DND-41 (cell line): ENCODE results near the gene DACH1.
"Not testable (repeated sequence)": the region's sequence is repeated elsewhere in the genome, so short reads cannot be mapped to it uniquely, and the experiment has no call there.

Experiments used
- ATAC-seq: fragments of 200-7000 bp; cut with Tn5 transposase; 3 replicates; pipeline ENCODE4 v1.9.1; 2021; ENCODE audit warnings: low read depth; ENCODE audit not compliant: insufficient read depth
- DNase-seq: peaks from one replicate; pipeline ENCODE4 v3.0.0-alpha.2; 2020
- H2AFZ ChIP-seq: 2 replicates; pipeline ENCODE4 v1.6.0; 2012; ENCODE audit warnings: low read depth, low read length
- H3K27ac ChIP-seq: 2 replicates; pipeline ENCODE4 v1.5.1; 2012; ENCODE audit warnings: low read length, inconsistent platforms
- H3K27me3 ChIP-seq: fragments of 200-600 bp; sonication (generic); 2 replicates; pipeline ENCODE4 v1.6.0; 2012; ENCODE audit warnings: low read length, mild to moderate bottlenecking, inconsistent platforms; ENCODE audit not compliant: insufficient read depth, poor library complexity
- H3K36me3 ChIP-seq: 2 replicates; pipeline ENCODE4 v1.5.1; 2012; ENCODE audit warnings: low read length, inconsistent platforms; ENCODE audit not compliant: insufficient read depth
- H3K4me1 ChIP-seq: 2 replicates; pipeline ENCODE4 v1.5.1; 2012; ENCODE audit warnings: mild to moderate bottlenecking, low read length; ENCODE audit not compliant: insufficient read depth
- H3K4me2 ChIP-seq: 2 replicates; pipeline ENCODE4 v1.6.0; 2012; ENCODE audit warnings: mild to moderate bottlenecking, moderate library complexity, low read length, inconsistent platforms; ENCODE audit not compliant: insufficient read depth
- H3K4me3 ChIP-seq, 2 experiments: fragments of 200-600 bp in 1 of 2; shearing (Covaris generic) in 1 of 2; 2 replicates each; pipeline ENCODE4 v1.5.1; 2012 to 2016; ENCODE audit warnings: inconsistent platforms in 2 of 2, low read length in 2 of 2, mild to moderate bottlenecking in 2 of 2, low read depth in 1 of 2, moderate library complexity in 1 of 2
- H3K79me2 ChIP-seq: 2 replicates; pipeline ENCODE4 v1.6.0; 2012; ENCODE audit warnings: low read length, inconsistent platforms; ENCODE audit not compliant: insufficient read depth
- H3K9ac ChIP-seq: 2 replicates; pipeline ENCODE4 v1.6.0; 2012; ENCODE audit warnings: low read depth, mild to moderate bottlenecking, inconsistent platforms, low read length, moderate library complexity
- H3K9me3 ChIP-seq: 2 replicates; pipeline ENCODE4 v1.5.1; 2012; ENCODE audit warnings: low read length, moderate library complexity, mild to moderate bottlenecking, inconsistent platforms; ENCODE audit not compliant: insufficient read depth, severe bottlenecking
- H4K20me1 ChIP-seq: 2 replicates; pipeline ENCODE4 v1.6.0; 2012; ENCODE audit warnings: low read length; ENCODE audit not compliant: insufficient read depth
- EZH2 ChIP-seq: IDR thresholded peaks from 3 replicates; pipeline ENCODE4 v1.6.1; 2012; ENCODE audit warnings: borderline replicate concordance, low read depth, mild to moderate bottlenecking, moderate library complexity, low read length, inconsistent platforms; ENCODE audit not compliant: severe bottlenecking
- TF ChIP-seq, protein P1 (sequence below): IDR thresholded peaks from 2 replicates; pipeline ENCODE4 v1.5.1; 2012; ENCODE audit warnings: borderline replicate concordance, low read length, moderate library complexity, mild to moderate bottlenecking; ENCODE audit not compliant: poor library complexity, severe bottlenecking; ENCODE audit errors: extremely low read depth

The DACH1 gene

DNA sequence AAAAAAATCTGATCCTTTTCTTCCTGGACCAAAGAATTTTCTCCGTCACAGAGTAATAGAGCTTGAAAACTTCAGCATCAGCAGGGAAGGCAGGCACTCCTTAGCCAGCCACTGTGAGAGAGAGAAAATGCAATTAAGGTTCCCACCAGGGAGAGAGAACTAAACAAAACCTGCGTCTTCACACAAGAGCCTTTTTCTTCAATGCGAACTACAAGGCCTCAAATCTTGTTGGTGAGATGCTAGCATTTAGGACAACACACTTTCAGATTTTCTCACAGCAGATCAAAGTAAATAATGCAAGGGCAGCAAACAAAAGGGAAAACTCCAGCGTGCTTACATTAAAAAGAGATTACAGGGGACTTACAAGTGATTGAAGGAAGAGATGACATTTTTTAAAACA is 80.1 kb downstream of the DACH1 start:
- no peaks in the 10 kb centered on the region for H3K27me3 ChIP-seq
- H3K9ac ChIP-seq = no peak overlapping the region
- TF ChIP-seq, protein P1, sequence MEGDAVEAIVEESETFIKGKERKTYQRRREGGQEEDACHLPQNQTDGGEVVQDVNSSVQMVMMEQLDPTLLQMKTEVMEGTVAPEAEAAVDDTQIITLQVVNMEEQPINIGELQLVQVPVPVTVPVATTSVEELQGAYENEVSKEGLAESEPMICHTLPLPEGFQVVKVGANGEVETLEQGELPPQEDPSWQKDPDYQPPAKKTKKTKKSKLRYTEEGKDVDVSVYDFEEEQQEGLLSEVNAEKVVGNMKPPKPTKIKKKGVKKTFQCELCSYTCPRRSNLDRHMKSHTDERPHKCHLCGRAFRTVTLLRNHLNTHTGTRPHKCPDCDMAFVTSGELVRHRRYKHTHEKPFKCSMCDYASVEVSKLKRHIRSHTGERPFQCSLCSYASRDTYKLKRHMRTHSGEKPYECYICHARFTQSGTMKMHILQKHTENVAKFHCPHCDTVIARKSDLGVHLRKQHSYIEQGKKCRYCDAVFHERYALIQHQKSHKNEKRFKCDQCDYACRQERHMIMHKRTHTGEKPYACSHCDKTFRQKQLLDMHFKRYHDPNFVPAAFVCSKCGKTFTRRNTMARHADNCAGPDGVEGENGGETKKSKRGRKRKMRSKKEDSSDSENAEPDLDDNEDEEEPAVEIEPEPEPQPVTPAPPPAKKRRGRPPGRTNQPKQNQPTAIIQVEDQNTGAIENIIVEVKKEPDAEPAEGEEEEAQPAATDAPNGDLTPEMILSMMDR = no peak
- no peak for TF ChIP-seq EZH2
- no peak overlapping the region for H3K4me2 ChIP-seq
- no peaks in the 10 kb centered on the region for H3K36me3 ChIP-seq
- no peak overlapping the region for H3K27ac ChIP-seq
- no peaks in the 10 kb centered on the region for H3K4me1 ChIP-seq
- H4K20me1 ChIP-seq = no peaks in the 10 kb centered on the region
- DNase-seq = no peak
- no peak overlapping the region for H3K4me3 ChIP-seq
- no peak overlapping the region for H2AFZ ChIP-seq
- H3K9me3 ChIP-seq = no peaks in the 10 kb centered on the region
- no peak for ATAC-seq
- H3K79me2 ChIP-seq = no peaks in the 10 kb centered on the region

DNA sequence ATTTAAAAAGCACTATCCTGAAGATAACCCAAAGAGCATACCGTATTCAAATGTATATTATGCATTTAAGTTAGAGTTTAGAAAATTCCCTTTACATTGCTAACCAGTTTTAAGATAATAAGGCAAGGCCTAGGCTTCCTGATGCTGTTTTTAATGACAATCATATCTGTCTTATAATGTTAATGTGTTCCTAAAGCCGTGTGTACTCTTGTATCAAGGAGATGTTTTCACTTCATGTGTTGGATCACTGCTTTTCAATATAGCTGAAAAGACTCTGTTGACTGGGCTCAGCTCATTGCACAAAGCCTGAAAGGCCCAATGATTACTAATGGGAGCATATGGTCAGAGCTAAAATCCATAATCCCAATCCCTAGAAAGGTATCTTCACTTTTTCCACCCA is 81.6 kb downstream of the DACH1 start:
- TF ChIP-seq EZH2 = no peak
- TF ChIP-seq, protein P1 = no peak
- no peak for DNase-seq
- Histone ChIP-seq H3K27me3 (no peaks in the 10 kb centered on the region), H3K9ac (no peak overlapping the region), H3K4me1 (no peaks in the 10 kb centered on the region), H3K79me2 (no peaks in the 10 kb centered on the region), H2AFZ (no peak overlapping the region), H3K9me3 (no peaks in the 10 kb centered on the region), H3K36me3 (no peaks in the 10 kb centered on the region), H3K27ac (no peak overlapping the region), H3K4me3 (no peak overlapping the region), H3K4me2 (no peak overlapping the region), H4K20me1 (no peaks in the 10 kb centered on the region)
- no peak for ATAC-seq

DNA sequence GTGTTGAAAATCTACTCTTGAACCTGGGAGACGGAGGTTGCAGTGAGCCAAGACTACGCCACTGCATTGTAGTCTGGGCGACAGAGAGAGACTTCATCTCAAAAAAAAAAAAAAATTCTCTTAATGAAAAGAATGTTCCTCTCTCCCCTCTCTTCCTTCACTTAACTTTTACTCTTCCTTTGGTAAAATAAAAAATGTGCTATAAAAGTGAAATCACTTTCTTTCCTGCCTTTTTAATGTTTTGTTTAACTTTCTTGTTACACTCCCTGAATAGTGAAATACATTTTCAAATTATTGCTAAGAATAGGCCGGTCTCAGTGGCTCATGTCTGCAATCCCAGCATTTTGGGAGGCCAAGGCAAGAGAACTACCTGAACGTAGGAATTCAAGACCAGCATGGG is 86.5 kb downstream of the DACH1 start:
- no peaks in the 10 kb centered on the region for H4K20me1 ChIP-seq
- no peak overlapping the region for H3K4me3 ChIP-seq
- H3K79me2 ChIP-seq = no peaks in the 10 kb centered on the region
- H3K4me2 ChIP-seq = no peak overlapping the region
- H3K27me3 ChIP-seq = no peaks in the 10 kb centered on the region
- H3K27ac ChIP-seq = no peak overlapping the region
- no peaks in the 10 kb centered on the region for H3K4me1 ChIP-seq
- no peaks in the 10 kb centered on the region for H3K9me3 ChIP-seq
- DNase-seq (no peak), ATAC-seq (no peak)
- H3K36me3 ChIP-seq = no peaks in the 10 kb centered on the region
- no peak overlapping the region for H2AFZ ChIP-seq
- H3K9ac ChIP-seq = no peak overlapping the region
- no peak for TF ChIP-seq EZH2
- TF ChIP-seq, protein P1 = no peak

DNA sequence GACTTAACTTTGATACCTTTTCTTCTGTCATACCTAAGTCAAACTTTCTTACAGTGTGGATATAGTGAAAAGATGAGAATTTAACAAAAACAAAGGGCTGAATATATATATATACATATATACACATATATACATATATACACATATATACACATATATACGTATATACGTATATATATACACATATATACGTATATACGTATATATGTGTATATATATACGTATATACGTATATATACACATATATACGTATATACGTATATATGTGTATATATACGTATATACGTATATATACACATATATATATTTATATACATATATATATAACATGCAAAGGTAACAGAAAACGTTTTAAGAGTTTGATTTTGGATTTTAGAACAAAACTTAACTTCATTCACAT is 88.0 kb downstream of the DACH1 start:
- H3K79me2 ChIP-seq, H3K4me1 ChIP-seq, H4K20me1 ChIP-seq, H3K4me3 ChIP-seq, H3K27me3 ChIP-seq, H3K4me2 ChIP-seq, H3K9ac ChIP-seq, H2AFZ ChIP-seq, H3K36me3 ChIP-seq, H3K27ac ChIP-seq, H3K9me3 ChIP-seq, DNase-seq, ATAC-seq: not testable (repeated sequence)
